Ramos (cell line): ENCODE results near the gene IFIT1.
"Not testable (repeated sequence)": the region's sequence is repeated elsewhere in the genome, so short reads cannot be mapped to it uniquely, and the experiment has no call there.

ENCODE experiments used
- in situ Hi-C: fragments of 300-500 bp; cut with MboI; formaldehyde crosslinking; loops from one replicate; pipeline ENCODE4 v1.14.3; 2022; ENCODE audit warnings: low sequenced_read_pairs; ENCODE audit not compliant: unreplicated experiment

IFIT1 gene

DNA sequence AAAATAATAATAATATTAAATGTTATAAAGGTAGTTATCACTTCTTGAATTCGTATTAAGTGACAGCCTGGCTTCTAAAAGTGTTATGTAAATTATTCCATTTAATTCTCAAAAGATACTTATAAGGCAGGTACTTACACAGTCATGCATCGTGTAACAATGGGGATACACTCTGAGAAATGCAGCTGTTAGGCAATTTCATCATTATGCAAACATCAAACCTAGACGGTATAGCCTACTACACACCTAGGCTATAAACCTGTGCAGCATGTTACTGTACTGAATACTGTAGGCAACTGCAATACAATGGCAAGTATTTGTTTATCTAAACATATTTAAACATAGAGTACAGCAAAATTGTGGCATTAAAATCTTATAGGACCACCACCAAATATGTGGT is 1.5 kb downstream of the IFIT1 start:
- in situ Hi-C loops = no loop called here

DNA sequence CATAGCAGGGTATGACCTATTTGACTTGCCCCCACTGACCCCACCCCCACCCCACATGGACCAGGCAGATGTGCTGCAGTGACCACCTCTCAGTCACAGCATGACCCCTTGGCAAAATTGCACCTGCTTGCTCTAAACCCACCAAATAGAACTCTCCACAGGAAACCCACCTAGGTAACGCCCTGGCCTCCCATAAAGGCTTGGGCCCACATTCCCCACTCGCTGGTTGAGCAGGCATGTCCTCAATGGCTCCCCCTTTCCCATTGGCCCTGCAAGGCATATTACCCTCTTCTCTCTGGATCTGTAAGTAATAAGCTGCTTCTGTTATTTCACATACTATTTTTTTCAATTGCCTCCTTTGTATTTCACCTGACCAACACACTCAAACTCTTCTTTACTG is 2.7 kb downstream of the IFIT1 start:
- in situ Hi-C loops = no loop called here

DNA sequence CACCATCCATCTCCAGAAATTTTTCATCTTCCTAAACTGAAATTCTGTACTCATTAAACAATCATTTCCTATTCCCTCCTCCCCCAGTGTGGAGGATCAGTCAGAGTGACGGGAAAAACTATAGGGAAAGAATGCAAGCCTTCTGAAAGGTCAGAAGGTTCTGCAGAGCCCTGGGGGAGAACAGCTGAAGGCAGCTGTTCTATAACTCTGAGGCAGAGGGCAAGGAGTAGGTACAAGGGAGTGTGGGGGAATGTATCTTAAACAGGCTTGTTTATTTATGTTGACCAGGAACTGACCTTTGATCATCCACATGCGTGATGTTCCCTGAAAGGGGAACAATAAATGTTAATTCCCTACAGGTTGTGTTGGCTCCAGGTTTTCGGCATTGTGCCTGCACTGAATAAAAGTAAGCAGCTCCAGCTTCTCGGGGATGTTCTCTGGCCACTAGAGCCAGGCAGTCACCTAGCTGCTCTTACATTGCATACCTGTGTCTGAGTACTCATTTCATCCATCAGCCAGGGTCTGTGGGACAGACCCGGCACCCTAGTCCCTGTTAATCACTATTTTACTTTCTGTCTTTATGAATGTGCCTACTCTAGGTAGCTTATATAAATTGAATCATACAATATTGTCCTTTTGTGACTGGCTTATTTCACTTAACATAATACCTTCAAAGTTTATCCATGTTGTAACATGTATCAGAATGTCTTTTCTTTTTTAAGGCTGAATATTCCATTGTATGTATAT is 5.8 kb downstream of the IFIT1 start:
- in situ Hi-C loops = no loop called here

DNA sequence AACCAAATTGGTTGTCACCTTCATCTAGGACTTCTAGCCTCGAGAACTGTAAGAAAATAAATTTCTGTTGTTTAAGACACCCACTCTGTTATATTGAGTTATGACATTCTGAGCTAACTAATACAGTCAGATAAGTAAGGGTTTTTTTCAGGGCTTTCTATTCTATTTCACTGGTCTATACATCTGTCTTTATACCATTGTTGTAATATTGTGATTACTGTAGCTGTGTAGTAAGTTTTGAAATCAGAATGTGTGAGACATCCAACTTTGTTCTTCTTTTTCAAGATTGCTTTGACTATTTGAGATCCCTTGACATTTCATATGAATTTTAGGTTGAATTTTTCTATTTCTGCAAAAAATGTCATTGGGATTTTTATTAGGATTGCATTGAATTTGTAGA is 7.5 kb downstream of the IFIT1 start:
- in situ Hi-C loops = no loop called here

DNA sequence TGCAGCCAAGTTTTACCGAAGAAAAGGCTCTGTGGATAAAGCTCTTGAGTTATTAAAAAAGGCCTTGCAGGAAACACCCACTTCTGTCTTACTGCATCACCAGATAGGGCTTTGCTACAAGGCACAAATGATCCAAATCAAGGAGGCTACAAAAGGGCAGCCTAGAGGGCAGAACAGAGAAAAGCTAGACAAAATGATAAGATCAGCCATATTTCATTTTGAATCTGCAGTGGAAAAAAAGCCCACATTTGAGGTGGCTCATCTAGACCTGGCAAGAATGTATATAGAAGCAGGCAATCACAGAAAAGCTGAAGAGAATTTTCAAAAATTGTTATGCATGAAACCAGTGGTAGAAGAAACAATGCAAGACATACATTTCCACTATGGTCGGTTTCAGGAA is 10.6 kb downstream of the IFIT1 start:
- in situ Hi-C loops = no loop called here

DNA sequence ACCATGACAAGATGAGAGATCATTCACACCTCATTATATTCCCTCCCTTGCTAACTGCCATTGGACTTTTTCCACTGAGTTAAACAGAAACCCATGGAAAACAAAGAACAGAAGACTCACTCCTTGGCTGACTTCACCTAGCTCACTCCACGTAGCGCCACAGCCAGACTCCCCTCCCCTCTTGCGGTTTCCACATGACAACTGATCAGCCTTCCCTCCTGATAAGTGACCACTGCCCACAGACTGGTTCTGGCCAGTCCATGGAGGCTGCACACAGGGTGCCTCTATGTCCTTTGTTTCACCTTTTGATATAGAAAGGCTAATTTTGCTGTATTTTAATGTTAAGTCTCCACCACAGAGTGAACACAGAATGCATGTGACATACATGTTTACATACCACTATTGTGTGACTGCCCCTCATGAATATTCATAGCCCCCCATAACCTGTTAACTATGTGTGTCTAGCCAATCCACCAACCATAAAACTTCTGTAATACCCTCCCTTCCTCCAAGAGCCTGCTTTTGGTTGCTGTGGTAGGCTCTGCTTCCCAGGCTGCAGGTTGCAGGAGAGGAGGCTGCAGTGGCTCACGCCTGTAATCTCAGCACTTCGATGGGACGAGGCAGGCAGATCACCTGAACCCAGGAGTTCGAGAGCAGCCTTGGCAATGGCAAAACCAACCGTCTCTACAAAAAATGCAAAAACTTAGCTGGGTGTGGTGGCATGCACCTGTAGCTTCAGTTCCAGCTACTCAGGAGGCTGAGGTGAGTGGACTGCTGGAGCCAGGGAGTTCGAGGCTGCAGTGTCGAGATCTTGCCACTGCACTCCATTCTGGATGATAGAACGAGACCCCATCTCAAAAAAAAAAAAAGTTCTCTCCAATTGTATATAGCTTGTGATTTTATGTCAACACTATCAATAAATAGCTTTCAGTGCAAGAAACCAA is 12.0 kb downstream of the IFIT1 start:
- in situ Hi-C loops = no loop called here

DNA sequence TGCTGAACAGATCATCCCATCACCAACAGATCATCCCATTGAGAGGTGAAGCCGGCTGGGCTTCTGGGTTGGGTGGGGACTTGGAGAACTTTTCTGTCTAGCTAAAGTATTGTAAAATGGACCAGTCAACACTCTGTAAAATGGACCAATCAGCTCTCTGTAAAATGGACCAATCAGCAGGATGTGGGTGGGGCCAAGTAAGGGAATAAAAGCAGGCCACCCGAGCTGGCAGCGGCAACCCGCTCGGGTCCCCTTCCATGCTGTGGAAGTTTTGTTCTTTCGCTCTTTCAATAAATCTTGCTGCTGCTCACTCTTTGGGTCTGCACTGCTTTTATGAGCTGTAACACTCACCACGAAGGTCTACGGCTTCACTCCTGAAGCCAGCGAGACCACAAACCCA is 13.8 kb downstream of the IFIT1 start:
- in situ Hi-C loops = not testable (repeated sequence)

DNA sequence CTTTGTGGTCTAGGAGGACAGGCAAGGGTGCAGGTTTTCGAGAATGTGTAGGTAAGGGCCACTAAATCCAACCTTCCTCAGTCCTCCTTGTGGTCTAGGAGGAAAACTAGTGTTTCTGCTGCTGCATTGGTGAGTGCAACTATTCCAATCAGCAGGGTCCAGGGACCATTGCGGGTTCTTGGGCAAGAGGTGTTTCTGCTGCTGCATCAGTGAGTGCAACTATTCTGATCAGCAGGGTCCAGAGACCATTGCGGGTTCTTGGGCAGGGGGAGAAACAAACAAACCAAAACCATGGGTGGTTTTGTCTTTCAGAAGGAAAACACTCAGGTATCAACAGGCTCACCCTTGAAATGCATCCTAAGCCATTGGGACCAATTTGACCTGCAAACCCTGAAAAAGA is 15.4 kb downstream of the IFIT1 start:
- in situ Hi-C loops = not testable (repeated sequence)

DNA sequence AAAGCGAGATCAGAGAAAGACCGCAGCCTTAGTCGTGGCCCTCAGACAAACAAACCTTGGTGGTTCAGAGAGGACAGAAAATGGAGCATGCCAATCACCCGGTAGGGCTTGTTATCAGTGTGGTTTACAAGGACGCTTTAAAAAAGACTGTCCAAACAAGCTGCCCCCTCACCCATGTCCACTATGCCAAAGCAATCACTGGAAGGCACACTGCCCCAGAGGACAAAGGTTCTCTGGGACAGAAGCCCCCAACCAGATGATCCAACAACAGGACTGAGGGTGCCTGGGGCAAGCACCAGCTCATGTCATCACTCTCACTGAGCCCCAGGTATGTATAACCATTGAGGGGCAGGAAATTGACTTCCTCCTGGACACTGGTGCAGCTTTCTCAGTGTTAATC is 16.9 kb downstream of the IFIT1 start:
- in situ Hi-C loops = not testable (repeated sequence)

DNA sequence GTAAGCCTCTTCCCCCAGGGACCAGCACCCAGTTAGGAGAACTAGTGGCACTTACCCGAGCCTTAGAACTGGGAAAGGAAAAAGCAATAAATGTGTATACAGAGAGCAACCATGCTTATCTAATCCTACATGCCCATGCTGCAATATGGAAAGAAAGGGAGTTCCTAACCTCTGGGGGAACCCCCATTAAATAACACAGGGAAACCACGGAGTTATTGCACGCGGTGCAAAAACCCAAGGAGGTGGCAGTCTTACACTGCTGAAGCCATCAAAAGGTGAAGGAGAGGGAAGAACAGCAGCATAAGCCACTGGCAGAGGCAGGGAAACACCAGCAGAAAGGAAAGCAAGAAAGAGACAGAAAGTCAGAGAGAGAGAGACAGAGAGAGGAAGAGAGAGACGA is 18.1 kb downstream of the IFIT1 start:
- in situ Hi-C loops = not testable (repeated sequence)

DNA sequence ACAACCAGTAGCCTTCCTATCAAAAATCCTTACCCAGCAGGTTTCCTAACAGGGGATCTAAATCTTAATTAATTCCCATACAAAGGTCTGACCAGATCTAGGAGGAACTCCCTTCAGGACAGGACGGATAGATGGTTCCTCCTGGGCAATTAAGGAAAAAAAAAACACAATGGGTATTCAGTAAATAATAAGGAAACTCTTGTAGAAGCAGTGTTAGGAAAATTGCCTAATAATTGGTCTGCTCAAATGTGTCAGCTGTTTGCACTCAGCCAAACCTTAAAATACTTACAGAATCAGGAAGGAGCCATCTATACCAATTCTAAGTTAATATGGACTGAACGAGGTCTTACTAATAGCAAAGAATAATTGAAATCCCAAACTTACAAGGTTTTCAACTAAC is 18.7 kb downstream of the IFIT1 start:
- in situ Hi-C loops = not testable (repeated sequence)

DNA sequence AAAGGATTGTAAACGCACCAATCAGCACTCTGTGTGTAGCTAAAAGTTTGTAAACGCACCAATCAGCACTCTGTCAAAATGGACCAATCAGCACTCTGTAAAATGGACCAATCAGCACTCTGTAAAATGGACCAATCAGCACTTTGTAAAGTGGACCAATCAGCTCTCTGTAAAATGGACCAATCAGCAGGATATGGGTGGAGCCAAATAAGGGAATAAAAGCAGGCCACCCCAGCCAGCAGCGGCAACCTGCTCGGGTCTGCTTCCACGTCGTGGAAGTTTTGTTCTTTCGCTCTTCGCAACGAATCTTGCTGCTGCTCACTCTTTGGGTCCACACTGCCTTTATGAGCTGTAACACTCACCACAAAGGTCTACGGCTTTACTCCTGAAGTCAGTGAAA is 19.9 kb downstream of the IFIT1 start:
- in situ Hi-C loops = not testable (repeated sequence)

DNA sequence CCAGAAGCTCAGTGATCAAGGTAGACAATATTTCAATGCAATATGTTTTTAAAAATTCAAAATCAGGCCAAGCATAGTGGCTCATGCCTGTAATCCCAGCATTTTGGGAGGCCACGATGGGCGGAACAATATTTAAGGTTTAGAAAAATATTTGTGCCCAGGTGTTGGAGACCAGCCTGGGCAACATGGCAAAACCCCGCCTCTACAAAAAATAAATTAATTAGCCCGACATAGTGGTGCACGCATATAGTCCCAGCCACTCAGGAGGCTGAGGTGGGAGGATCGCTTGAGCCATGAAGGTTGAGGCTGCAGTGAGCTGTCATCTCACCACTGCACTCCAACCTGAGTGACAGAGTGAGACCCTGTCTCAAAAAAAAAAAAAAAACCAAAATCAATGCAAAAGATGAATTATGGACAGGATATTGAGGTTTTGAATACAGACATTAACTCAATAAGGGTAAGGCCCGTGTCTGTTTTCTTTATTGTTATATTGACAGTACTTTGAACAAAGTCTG is 21.0 kb downstream of the IFIT1 start:
- in situ Hi-C loops = no loop called here

DNA sequence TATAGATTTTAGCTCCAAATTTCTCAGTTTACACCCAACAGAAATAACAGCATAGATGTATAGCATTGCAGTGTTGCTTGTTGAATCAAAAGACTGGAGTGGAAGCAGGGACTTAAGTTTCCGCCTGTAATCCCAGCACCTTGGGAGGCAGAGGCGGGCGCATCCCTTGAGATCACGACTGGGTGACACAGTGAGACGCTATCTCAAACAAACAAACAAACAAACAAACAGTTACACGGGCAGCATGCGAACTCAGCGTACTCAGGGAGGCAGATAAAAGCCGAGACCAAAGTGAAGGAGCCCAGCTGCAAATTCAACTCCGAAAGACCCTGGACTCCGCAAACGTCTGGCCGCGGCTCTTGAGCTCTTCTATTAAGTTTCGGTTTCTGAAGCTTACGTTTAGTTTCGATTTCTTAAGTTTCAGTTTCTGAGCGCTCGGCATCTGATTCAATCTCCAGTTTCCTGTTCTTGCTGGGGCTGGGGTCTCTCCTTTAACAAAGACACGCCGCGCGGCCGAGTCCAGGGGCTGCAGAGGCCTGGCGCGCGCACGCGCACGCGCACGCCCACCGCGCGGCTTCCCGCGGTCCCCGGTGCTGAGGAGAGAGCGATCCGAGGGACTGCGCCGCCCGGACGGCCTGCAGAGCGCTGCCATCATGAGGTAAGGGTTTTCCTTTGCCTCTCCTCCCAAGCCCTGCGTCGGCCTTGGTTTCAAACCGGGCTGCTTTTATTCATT is 21.9 kb downstream of the IFIT1 start, which contains the start of gene IFIT5:
Gene IFIT5, plus strand, starts transcription at position 423 of the 733 bp plus-strand sequence. Its CDS starts 231 bp downstream, at position 654.
- in situ Hi-C loops = no loop called here

DNA sequence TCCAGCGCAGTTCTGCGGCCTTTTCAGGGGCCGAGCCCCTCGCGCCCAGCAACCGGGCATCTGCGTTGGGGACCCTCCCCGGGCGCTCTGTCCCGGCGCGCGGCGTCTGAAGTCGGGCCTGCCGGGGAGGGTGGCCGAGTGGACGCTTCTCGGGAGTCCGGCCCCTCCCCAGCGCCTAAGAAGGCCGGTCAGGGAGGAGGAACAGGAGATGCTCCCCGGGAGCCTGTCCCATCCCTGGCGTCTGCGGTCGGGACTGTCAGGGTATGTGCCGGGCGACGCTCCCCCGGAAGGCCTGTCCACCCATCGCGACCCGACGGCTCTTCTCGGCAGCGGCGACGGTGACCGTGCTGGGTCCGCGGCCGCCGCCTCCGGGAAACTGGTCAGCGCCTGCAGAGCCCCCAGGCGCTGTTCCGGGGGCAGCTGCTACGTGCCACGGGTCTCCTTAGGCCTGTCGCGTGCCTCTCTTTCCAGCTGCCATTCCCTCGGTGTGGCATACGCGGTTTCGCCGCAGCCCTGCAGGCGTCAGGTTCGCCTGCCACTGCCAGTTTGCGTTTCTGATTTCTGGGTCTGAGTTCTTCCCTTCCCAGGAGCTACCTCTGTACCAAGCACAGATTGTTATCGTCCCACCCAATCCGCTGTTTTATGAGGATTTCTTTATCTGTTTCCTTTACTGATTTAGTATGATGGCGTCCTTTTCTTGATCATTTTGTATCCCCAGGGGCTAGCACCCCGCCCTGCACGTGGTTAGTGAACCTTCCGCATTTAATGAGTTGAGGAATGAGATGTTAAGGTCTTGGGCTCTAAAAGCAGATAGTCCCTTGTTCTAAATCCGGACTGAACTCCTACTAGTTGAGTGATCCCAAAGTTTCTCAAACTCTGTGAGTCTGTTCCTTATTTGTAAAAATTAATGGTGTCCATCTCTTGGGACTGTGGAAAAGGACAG is 22.7 kb downstream of the IFIT1 start:
- in situ Hi-C loops = no loop called here

DNA sequence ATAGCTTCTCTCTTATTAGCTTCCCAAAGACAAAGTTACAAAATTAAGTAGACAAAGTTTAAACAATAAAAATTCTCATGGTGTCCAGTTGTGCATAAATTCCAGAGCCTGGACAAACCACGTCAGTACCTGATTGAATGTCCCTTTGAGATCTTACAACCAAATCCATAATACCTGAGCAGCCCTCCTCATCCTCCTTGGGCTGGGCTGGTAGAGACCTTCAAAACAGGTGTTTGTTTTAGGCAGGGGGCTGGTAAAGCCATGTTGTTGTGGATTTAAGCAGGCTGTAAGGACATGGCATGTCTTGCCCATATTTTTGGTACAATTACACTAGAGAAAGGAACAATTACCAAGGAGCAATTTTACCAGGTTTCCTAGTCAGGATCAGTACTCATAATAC is 24.0 kb downstream of the IFIT1 start:
- in situ Hi-C loops = no loop called here

DNA sequence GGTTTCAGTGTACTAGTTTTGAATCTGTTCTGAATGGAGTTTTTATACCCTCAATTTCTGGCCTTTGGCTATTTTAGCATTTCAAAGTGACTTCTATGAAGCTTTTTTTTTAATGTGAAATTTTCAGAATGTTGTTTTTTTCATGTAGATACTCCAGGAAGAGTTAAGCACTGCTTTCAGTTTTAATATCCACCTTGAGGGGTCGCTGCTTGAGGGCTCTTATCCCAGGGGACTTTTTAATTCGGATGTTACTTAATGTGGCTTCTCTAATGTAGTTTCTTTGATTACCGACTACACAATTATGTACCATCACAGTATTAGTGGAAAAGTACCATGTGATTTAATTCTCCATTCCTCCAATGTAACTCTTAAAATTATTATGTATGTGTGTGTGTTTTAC is 27.1 kb downstream of the IFIT1 start:
- in situ Hi-C loops = no loop called here

DNA sequence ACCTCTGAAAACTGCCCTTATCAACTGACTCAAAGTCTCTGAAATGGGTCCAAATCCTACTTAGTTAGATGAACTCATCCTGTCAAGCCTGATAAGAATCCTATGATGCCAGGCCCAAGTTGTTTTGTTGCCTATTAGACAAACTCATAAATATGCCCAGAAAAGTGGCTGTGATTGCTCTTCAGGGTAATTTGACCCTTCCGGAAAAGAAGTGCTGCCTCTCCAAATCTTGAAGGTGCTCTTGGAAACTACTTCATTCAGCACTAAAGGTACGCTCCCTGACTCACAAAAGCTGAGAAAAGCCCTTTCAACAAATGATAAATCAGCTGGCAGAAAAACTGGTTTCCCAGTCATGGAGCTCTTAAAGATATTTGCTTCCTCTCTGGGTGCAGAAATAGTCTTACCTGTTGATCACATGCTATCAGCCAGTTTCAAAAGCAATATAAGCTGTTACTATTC is 28.6 kb downstream of the IFIT1 start:
- in situ Hi-C loops = no loop called here

DNA sequence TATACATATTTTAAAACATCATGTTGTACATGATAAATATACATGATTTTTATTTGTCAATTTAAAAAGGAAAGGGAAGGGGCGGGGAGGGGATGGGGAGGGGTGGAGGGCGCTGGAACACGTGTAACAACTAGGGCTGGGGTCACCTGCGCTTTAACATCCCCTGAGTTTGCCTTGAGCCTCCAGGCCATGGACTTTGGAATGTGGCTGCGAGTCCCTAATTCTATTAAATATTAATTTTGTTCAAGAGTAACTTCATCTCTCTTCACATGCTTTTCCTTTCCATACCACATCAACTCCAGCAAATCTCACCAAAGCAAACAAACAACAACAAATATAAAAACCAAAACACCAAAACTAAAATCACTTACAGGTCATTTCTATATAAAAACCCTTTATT is 32.6 kb downstream of the IFIT1 start:
- in situ Hi-C loops = no loop called here
